GM06990 (cell line): ENCODE data around the gene SIDT1.

Experiments
- DNase-seq: peaks from one replicate; pipeline ENCODE4 v3.0.0-alpha.2; 2011; ENCODE audit not compliant: insufficient read length; ENCODE audit errors: extremely low read depth
- H3K27me3 ChIP-seq: replicated peaks from 2 replicates; pipeline ENCODE4 v1.6.0; 2011; ENCODE audit warnings: low read length; ENCODE audit not compliant: control insufficient read depth, insufficient read depth
- H3K36me3 ChIP-seq: 2 replicates; pipeline ENCODE4 v1.5.1; 2011; ENCODE audit warnings: low read length; ENCODE audit not compliant: control insufficient read depth, insufficient read depth
- H3K4me3 ChIP-seq: replicated peaks from 2 replicates; pipeline ENCODE4 v1.5.1; 2011; ENCODE audit warnings: low read depth, mild to moderate bottlenecking, control low read depth, low read length
- CTCF ChIP-seq: IDR thresholded peaks from 2 replicates; pipeline ENCODE4 v1.5.1; 2011; ENCODE audit warnings: low read length, control low read depth, mild to moderate bottlenecking, inconsistent platforms; ENCODE audit not compliant: insufficient read depth, poor library complexity, severe bottlenecking

SIDT1 gene

GRCh38 chr3:113534365-113534764, 2.0 kb downstream of the SIDT1 start:
- DNase-seq: no peak
- TF ChIP-seq CTCF: no peak
- peak overlapping the region; percentile 88 for H3K4me3 ChIP-seq
- peaks cover 2% of the 10 kb centered on the region for H3K36me3 ChIP-seq
- no peaks in the 10 kb centered on the region for H3K27me3 ChIP-seq

- DNase-seq: no peak
- Histone ChIP-seq H3K36me3 (peaks cover 4% of the 10 kb centered on the region), H3K4me3 (peak overlapping the region; percentile 32), H3K27me3 (no peaks in the 10 kb centered on the region)
- TF ChIP-seq CTCF: peak; percentile 46
Measured at GRCh38 chr3:113535898-113536297, 3.5 kb downstream of the SIDT1 start.

- Histone ChIP-seq H3K36me3 (peaks cover 4% of the 10 kb centered on the region), H3K27me3 (no peaks in the 10 kb centered on the region), H3K4me3 (no peak overlapping the region)
- no peak for TF ChIP-seq CTCF
- no peak for DNase-seq
Measured at GRCh38 chr3:113536627-113537101, 4.3 kb downstream of the SIDT1 start.

GRCh38 chr3:113537155-113537554, 4.8 kb downstream of the SIDT1 start:
- no peak for TF ChIP-seq CTCF
- Histone ChIP-seq H3K27me3 (no peaks in the 10 kb centered on the region), H3K36me3 (peaks cover 4% of the 10 kb centered on the region), H3K4me3 (no peak overlapping the region)
- no peak for DNase-seq

GRCh38 chr3:113541519-113541918, 9.2 kb downstream of the SIDT1 start:
- DNase-seq: no peak
- Histone ChIP-seq H3K27me3 (no peaks in the 10 kb centered on the region), H3K4me3 (no peak overlapping the region), H3K36me3 (peaks cover 6% of the 10 kb centered on the region)
- TF ChIP-seq CTCF: no peak

GRCh38 chr3:113545594-113545993, 13.2 kb downstream of the SIDT1 start:
- TF ChIP-seq CTCF: no peak
- Histone ChIP-seq H3K36me3 (peaks cover 2% of the 10 kb centered on the region; the same call in 1 of the 2 replicates), H3K4me3 (peak overlapping the region; percentile 35), H3K27me3 (no peaks in the 10 kb centered on the region)
- no peak for DNase-seq
